ENCODE results near the gene PRSS2.
"Not testable (repeated sequence)": the region's sequence is repeated elsewhere in the genome, so short reads cannot be mapped to it uniquely, and the experiment has no call there.

PRSS2 gene

DNA sequence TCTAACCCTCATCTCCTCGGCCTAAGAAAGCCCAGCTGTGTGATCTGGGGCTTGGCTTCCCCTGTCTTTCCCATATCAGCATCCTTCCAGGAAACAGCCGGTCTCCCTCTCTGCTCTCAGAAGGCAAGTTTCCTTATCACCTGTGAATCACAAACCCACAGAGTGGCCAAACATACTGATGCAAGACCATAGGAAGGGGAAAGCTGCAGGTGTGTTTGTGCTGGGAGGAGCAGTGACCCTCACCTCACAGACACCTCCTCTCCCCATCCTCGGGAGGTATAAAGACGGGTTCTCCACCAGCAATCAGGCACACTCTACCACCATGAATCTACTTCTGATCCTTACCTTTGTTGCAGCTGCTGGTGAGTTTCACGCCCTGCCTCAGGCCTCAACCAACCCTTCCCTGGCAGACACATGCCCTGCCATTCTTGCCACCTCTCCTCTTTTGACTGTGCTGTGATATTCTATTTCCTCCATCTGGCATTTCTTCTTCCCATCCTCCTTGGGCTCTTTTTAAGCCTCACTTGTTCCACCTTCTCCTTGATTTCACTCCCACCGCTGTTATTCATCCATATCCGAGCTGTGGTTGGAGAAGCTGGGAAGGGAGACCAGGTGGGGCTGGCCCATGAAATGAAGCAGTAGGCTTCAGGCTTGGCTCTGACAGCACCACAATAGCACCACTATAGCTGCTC is at the start of gene PRSS2:
Gene PRSS2, plus strand, starts transcription at position 310 of the 692 bp plus-strand sequence. Its CDS starts 13 bp downstream, at position 323.
- DNase-seq (ENCODE audit: low spot score), result peak; percentile 34

DNA sequence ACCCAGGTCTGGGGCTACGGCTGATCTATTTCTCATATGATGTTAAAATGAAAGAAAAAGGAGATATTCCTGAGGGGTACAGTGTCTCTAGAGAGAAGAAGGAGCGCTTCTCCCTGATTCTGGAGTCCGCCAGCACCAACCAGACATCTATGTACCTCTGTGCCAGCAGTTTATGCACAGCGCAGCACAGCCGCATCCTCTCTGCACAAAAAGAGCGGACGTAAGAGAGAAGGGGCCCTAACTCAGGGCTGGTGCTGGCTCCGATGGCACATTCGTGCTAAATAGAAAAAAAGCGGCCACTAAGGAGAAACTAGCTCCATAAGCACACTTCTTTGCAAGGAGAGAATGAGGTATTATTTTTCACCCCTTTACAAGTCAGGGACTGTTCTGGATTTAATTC is 49.8 kb upstream of the PRSS2 start:
- no peak for DNase-seq (ENCODE audit: low spot score)

DNA sequence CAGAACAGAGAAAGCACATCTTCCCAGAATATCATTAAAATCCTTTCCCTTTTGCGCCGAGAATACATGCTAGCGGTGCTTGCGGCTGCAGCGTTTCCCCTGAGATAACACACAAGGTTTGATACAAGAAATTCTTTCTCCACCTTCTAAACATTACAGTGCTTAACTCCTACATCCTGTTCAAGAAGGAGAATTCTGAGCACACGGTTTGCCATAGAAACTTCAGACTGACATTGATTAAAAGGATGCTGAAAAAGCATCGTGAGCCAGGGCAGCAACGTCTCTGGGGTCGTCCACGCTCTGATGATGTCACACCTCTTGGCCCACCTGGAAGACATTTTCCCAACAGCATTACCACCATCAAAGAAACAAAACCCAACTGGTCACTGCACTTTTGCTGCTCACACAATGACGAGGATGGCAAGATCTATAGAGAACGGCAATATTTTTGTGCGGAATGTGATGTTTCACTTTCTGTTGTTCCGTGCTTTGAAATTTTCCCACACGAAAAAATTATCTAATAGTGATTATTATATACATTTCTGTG is 48.4 kb upstream of the PRSS2 start:
- DNase-seq (ENCODE audit: low spot score), result no peak

DNA sequence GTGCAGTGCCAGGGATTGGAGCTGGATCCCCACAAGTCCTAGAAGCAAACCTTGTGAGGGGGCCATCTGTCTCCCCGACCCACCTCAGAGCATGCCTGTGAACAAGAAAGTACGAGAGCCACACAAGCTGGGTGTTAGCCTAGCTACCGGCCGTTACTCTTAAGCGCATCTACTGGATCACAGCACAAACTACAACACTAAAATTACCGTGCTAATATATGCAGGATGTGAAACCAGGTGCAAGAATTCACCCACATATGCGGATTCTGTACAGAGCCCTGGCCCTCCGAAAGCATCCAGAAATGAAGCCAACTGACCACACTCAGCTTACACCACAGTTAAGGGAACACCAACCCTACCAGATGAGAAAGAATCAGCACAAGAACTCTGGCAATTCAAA is 37.5 kb upstream of the PRSS2 start:
- no peak for DNase-seq (ENCODE audit: low spot score)

DNA sequence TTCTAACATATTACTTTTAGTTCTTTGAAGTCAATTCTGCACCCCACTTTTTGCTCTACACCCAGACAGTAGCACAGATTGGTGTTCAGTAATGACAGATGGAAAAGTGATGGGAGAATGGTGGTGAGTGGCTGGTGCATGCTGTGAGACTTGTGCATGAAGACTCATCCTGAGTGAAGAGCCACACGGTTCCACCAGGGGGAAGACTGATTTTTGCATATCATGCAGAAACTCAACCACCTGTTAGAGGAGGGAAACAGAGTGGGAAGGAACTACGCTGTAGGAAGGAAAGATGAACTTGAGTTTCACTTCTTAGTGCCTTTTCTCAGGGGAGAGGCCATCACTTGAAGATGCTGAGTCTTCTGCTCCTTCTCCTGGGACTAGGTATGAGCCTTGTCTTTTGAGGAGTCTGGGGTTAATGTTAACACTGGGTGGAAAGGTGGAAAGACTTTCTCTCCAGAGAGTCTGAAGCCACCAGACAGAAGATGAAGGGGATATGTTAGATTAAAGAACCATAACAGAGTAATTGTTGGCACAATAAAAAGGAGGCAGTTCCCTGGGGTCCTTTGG is 30.8 kb upstream of the PRSS2 start:
- no peak for DNase-seq (ENCODE audit: low spot score)

DNA sequence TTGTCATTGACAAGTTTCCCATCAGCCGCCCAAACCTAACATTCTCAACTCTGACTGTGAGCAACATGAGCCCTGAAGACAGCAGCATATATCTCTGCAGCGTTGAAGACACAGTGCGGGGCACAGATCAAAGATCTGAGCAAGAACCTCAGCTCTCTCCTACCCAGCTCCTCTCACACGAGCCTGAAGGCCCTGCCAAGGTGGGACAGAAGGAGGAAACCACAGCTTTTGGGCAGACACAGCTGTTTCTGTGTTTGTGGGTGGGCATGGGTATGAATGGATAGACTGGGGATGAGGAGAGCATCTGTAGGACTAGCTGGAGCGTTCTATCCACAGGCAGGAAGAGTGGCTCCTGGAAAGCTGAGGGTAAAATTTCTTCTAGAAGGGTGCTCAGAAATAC is 30.0 kb upstream of the PRSS2 start:
- DNase-seq (ENCODE audit: low spot score), result no peak

DNA sequence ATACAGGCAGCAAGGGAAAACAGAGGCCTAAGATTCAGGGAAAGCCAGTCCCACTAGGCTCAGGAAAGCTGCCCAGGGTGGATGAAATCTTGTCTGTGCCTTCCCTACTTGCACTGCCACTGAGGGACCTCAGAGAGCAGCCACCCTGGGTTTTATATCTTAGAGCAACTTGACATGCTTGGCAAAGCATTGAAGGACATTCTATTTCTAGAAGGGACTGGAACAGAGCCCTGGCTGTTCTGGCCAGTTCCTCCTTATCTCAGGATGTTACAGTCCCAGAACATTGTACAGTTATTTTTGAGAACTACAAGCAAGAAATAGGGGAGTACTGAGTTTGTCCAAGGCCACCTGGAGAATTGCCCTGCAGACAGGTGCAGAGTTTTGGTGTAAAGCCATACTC is 28.8 kb upstream of the PRSS2 start:
- not testable (repeated sequence) for DNase-seq (ENCODE audit: low spot score)

DNA sequence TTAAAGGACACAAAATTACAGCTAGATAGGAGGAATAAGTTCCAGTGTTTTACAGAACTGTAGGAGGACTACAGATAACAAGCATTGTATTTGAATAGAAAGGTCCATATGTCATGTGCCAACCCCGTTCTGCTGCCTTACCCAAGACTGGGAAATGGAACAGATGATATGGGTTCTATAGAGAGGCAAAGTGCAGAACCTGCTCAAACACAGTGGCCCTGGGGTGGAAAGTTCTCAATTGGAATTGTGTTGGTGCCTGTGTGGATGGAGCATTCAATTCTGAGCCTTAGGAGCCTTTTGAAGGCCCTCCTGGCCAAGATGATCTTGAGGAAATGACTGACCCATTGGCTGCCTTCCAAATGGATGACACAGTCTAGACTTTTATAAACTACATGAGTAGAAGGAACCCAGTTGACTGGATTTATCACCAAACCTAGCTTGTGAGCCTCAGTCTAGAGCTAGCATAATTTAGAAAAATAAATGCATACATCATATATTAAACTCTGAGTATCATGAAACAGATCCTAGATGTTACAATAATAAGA is 25.6 kb upstream of the PRSS2 start:
- no peak for DNase-seq (ENCODE audit: low spot score)

DNA sequence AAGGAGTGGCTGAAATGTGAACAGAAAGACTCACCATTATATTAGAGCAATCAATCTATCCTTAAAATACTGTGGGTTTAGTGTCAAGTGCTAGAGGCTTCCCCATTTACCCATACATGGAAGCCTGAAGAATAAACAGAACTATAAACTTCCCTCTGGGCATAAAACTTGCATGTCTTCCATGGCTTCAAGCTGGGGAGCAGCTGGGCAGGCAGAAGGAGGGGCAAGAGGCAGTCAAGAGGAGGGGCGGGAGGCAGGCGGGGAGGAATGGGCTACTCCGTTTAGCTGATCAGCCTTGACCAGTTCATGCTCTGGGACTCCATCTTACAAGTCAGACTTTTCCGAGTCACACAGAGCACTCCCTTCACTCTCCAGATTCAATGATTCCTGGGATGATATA is 25.0 kb upstream of the PRSS2 start:
- no peak for DNase-seq (ENCODE audit: low spot score)

DNA sequence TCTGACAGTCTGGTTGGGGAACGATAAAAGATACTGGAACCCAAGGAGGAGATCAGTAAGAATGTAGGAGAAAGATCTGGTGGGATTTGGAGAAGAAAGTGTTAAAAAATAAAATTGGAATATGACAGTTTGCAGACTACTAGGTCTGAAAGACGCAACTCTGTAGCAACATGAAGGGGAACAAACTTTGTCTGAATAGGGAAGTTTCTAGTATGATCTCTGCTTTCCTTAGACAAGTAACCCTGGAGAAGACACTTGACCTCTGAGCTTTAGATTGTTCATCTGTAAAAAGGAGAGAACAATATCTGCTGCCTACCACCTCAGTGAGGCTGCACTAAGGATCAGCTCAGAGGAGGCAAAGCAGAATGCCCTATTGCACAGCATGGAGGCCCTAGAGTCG is 24.5 kb upstream of the PRSS2 start:
- no peak for DNase-seq (ENCODE audit: low spot score)

DNA sequence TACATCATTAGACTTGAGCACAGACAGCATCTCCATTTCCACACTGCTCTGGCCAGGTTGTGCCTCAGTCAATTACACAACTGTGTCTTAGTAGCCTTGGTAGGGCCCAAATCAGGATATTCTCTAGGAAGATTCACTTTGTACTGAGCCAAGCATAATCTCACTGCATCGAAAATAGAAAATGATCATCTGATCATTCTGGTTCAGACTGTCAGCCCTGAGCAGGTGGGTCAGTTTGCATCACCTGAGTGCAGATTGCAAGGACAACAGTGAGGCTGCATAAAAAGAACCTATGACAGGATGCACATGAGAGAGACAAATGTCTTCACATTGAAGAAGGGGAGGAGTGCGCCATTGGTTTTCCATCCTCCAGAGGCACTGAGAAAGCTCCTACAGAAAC is 22.4 kb upstream of the PRSS2 start:
- DNase-seq (ENCODE audit: low spot score), result not testable (repeated sequence)

DNA sequence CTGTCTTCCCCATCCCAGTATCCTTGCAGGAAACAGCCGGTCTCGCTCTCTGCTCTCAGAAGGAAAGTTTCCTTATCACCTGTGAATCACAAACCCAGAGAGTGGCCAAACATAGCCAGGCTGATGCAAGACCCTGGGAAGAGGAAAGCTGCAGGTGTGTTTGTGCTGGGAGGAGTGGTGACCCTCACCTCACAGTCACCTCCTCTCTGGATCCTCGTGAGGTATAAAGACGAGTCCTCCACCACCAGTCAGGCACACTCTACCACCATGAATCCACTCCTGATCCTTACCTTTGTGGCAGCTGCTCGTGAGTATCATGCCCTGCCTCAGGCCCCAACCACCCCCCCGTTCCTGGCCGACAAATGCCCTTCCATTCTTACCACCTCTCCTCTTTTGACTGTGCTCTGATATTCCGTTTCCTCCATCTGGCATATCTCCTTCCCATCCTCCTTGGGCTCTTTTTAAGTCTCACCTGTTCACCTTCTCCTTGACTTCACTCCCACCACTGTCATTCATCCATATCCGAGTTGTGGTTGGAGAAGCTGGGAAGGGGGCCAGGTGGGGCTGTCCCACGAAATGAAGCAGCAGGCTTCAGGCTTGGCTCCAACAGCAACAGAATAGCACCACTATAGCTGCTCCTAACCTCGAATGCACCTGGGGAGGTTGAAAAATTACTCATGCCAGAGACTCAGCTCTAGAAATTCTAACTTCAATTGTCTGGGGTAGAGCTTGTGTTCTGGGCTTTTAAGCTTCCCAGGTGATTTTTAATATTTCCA is 21.4 kb upstream of the PRSS2 start, which contains the start of gene PRSS1:
Gene PRSS1, plus strand, starts transcription at position 255 of the 776 bp plus-strand sequence. Its CDS starts 13 bp downstream, at position 268.
- no peak for DNase-seq (ENCODE audit: low spot score)

DNA sequence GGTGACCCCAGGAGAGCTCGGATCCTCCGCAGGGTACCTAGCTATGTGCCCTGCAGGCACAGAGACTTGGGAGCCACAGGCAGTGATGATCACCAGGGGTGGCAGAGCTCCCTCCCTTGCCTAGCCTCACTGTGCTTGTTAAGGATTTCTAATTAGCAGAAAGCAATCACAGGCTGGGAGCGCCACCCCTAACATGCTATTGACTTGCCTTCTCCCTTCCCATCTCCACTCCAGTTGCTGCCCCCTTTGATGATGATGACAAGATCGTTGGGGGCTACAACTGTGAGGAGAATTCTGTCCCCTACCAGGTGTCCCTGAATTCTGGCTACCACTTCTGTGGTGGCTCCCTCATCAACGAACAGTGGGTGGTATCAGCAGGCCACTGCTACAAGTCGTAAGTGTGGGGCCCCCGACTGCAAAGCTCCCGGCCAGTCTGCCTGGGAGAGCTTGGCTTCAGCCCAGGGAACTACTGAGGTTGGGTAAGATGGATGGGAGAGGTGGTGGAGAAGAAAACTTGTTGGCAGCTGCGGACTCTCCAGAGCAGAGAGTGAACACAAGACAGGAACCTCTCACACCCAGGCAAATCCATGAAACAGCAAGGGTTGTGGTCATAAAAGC is 20.3 kb upstream of the PRSS2 start:
- DNase-seq (ENCODE audit: low spot score), result no peak

DNA sequence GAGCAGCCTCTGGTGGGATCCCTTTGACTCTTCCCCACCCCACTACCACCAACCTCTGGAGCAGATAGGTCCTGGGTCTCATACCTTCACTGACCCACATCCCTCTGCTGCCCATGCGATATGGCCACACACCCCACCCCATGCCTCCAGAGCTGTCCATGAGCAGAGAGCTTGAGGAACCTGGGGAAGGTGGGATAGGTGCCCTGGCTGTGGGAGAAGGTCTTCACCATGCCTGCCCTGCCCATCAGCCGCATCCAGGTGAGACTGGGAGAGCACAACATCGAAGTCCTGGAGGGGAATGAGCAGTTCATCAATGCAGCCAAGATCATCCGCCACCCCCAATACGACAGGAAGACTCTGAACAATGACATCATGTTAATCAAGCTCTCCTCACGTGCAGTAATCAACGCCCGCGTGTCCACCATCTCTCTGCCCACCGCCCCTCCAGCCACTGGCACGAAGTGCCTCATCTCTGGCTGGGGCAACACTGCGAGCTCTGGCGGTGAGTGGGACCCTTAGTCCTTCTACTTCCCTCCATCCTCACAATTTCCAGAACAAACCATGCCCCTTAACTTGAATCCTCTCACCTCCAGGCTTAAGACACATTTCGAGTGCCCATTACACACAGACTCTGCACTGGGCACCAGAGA is 19.1 kb upstream of the PRSS2 start:
- not testable (repeated sequence) for DNase-seq (ENCODE audit: low spot score)

DNA sequence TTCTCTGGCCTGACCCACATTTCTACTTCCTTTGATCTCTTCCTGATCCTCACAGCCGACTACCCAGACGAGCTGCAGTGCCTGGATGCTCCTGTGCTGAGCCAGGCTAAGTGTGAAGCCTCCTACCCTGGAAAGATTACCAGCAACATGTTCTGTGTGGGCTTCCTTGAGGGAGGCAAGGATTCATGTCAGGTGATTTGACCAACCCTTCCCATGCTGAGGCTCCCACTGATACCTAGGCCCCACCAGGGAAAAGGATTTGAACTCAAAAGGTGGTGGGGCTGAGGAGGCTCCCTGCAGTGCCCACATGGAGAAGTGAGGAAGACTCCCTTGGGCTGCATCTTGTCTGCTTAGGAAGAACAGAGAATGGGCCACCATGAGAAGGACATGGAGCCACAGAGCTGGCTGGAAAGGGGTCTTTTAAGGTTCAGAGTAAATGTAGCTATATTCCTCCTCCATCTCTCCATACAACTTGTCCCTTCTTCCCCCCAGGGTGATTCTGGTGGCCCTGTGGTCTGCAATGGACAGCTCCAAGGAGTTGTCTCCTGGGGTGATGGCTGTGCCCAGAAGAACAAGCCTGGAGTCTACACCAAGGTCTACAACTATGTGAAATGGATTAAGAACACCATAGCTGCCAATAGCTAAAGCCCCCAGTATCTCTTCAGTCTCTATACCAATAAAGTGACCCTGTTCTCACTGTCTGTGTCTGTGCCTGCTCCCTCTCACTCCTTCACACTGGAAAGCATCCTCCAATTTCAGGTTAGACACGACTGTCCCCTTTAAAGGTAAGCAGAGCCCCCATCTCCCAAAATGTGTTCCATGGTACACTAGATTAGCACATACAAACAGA is 18.2 kb upstream of the PRSS2 start:
- DNase-seq (ENCODE audit: low spot score), result no peak

DNA sequence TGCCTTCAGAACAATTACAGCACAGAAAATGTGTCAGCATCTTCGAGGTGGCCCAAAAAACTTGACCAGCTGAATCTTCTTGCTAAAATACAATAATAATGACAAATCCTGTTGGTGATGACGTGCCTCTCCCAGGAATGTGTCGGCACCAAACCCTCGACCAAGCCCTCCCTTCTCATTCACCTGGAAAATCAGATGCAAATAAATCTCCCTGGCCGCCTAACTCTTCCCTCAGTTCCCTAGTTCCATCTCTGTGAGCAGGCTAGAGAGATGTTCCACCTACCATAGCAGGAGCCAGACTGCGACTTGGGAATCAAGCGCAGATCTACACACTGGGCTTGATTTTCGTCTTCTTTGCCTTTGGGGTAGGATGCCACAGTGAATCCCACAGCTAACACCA is 17.4 kb upstream of the PRSS2 start:
- no peak for DNase-seq (ENCODE audit: low spot score)

DNA sequence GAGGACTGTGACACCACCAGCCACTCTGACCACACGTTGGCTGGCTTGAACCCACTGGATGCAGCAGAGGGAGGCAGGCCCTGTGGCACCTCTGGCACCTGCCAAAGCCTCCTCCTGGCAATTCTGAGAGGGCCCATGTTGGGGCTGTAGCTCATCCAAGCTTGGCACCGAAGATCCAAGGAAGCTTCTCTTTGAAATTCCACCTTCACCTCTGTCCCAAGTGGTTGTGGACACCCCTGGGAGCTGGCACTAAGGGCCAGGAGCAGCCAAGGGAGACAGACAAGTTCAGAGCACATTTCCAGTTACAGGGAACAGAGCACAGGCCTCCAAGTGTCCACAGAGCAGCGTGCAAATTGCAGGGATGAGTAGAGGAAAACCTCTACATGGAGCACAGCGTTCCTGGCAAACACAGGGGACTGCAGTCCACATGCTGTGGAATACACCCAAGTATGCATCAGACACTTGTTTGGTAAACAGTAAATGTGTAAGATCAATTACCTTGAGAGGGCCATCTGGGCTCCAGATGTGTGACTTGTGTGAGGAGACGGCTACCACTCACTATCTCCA is 16.8 kb upstream of the PRSS2 start:
- not testable (repeated sequence) for DNase-seq (ENCODE audit: low spot score)

DNA sequence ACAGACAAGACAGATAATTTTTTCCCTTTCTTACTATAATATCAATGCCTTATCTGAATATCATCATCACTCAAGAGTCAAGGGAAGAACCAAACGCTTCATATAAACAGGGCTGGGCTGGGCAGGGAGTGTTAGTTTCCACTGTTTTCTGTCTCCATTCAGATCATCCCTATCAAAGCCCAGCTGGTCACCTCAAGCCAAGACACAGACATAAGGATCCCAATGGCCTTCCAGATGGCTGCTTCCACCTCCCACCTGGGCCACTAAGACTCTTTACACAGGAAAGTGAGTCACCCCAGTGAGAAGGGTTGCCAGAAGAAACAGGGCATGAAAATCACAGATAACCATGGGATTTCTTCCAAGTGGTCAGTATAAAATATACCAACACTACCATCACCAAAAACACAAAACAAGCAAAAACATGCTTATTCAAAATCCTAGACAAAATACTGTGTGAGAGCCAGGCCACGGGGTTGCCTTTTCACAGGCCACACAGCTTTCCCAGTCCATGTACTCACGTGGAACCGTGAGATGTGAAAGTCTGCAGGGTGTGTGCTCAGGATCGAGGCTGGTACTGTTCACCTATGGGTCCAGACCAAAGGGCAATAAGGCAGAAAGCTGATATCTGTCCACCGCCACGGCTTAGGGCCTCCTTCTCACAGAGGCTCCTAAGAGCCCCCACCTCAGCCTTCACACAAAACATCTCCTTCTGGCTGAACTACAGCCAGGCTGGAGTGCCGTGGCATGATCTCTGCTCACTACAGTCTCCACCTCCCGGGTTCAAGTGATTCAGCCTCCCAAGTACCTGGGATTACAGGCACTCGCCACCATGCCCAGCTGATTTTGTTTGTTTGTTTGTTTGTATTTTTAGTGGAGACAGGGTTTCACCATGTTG is 15.8 kb upstream of the PRSS2 start:
- DNase-seq (ENCODE audit: low spot score), result no peak

DNA sequence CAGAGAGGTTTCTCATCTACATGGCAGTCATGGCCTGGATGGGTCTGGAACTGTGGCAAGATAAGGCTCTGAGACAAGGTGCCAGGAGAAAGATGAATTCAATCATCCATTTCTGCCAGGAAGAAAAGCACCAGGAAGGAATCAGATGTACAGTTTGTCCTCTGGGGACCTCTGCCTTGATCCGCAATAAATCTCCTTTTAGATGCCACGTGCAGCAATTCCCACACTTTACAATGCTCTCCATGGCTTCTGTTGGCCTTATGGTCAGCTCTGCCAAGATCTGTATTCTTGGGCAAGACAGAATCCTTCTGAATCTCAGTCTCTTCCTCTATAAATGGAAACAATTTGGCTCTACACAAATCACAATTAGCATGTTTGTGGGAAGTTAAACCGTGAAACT is 12.5 kb upstream of the PRSS2 start:
- DNase-seq (ENCODE audit: low spot score), result not testable (repeated sequence)
